Lower lobe of right lung (tissue), 2 donors: ENCODE measurements around the gene COL4A2. TPM values are rescaled to one million over a fixed set of nuclear protein-coding genes. Genes with fewer than 3 reads are reported as not detected.

Experiments
- ATAC-seq, 2 donors: fragments of 200-7000 bp; cut with Tn5 transposase; one replicate each; pipeline ENCODE4 v1.9.1; 2020 to 2022; ENCODE audit warnings: mild to moderate bottlenecking in 2 of 2, moderate library complexity in 2 of 2
- DNase-seq: peaks from one replicate; pipeline ENCODE4 v3.0.0-alpha.2; 2020
- H3K27ac ChIP-seq: fragments of 200-600 bp; one replicate; pipeline ENCODE4 v1.8.0; 2022
- H3K27me3 ChIP-seq: fragments of 200-600 bp; one replicate; pipeline ENCODE4 v1.8.0; 2022; ENCODE audit warnings: low read depth
- H3K36me3 ChIP-seq: fragments of 200-600 bp; one replicate; pipeline ENCODE4 v1.8.0; 2022; ENCODE audit warnings: mild to moderate bottlenecking
- H3K4me1 ChIP-seq: fragments of 200-600 bp; one replicate; pipeline ENCODE4 v1.8.0; 2022
- H3K4me3 ChIP-seq: fragments of 200-600 bp; one replicate; pipeline ENCODE4 v1.8.0; 2022; ENCODE audit warnings: mild to moderate bottlenecking
- H3K9me3 ChIP-seq: fragments of 200-600 bp; one replicate; pipeline ENCODE4 v1.8.0; 2022
- CTCF ChIP-seq: fragments of 200-600 bp; IDR thresholded peaks from one replicate; pipeline ENCODE4 v1.8.0; 2022; ENCODE audit warnings: antibody characterized with exemption, mild to moderate bottlenecking
- intact Hi-C: fragments of 100-400 bp; cut with DNase I; formaldehyde crosslinking; loops from one replicate; pipeline ENCODE4 v1.11.0; 2022
- total RNA-seq: library from RNA; stranded (reverse); fragmentation: NEBNext Ultra II Directional; extraction: Animal tissue kit (Norgen Biotek cat#: 25700); gene quantifications from one replicate; pipeline ENCODE4 v1.2.1, GENCODE V29; 2021
- donor health status: DM: no; HTN: yes; CAD: no; lungs with severe emphysema.

COL4A2 gene
- total RNA-seq, 1 donor from 2014 or later, result 185 TPM

GRCh38 chr13:110455941-110456340 lies 148.9 kb downstream of the COL4A2 start:
- ATAC-seq (peak; percentile 92 to 93), DNase-seq (peak; percentile 86)
- peak; percentile 78 for TF ChIP-seq CTCF
- intact Hi-C loops, result no loop called here
- H3K4me3 ChIP-seq, result no peak overlapping the region
- no peaks in the 10 kb centered on the region for H3K9me3 ChIP-seq
- peaks cover 62% of the 10 kb centered on the region for H3K36me3 ChIP-seq
- H3K27ac ChIP-seq, result no peak overlapping the region
- H3K27me3 ChIP-seq, result no peaks in the 10 kb centered on the region
- peaks cover 4% of the 10 kb centered on the region for H3K4me1 ChIP-seq

GRCh38 chr13:110456550-110456949 lies 149.5 kb downstream of the COL4A2 start:
- intact Hi-C loops, result no loop called here
- ATAC-seq (no peak), DNase-seq (no peak)
- Histone ChIP-seq H3K4me3 (no peak overlapping the region), H3K27me3 (no peaks in the 10 kb centered on the region), H3K4me1 (peaks cover 4% of the 10 kb centered on the region), H3K9me3 (no peaks in the 10 kb centered on the region), H3K36me3 (peaks cover 66% of the 10 kb centered on the region), H3K27ac (no peak overlapping the region)
- TF ChIP-seq CTCF, result no peak

GRCh38 chr13:110457361-110457760 lies 150.3 kb downstream of the COL4A2 start:
- peaks cover 4% of the 10 kb centered on the region for H3K4me1 ChIP-seq
- no peak for TF ChIP-seq CTCF
- no peaks in the 10 kb centered on the region for H3K9me3 ChIP-seq
- no peak for DNase-seq
- H3K27ac ChIP-seq, result no peak overlapping the region
- intact Hi-C loops, result no loop called here
- ATAC-seq, result no peak
- H3K4me3 ChIP-seq, result no peak overlapping the region
- H3K27me3 ChIP-seq, result no peaks in the 10 kb centered on the region
- peaks cover 74% of the 10 kb centered on the region for H3K36me3 ChIP-seq

- no peak overlapping the region for H3K4me3 ChIP-seq
- no peak for TF ChIP-seq CTCF
- intact Hi-C loops, result no loop called here
- H3K4me1 ChIP-seq, result peaks cover 4% of the 10 kb centered on the region
- ATAC-seq (no peak), DNase-seq (no peak)
- H3K36me3 ChIP-seq, result peaks cover 79% of the 10 kb centered on the region
- no peaks in the 10 kb centered on the region for H3K27me3 ChIP-seq
- no peaks in the 10 kb centered on the region for H3K9me3 ChIP-seq
- H3K27ac ChIP-seq, result no peak overlapping the region
These were observed 150.9 kb downstream of the COL4A2 start for GRCh38 chr13:110458017-110458416.

- Histone ChIP-seq H3K36me3 (peaks cover 78% of the 10 kb centered on the region), H3K27me3 (no peaks in the 10 kb centered on the region), H3K4me3 (no peak overlapping the region), H3K27ac (no peak overlapping the region), H3K9me3 (no peaks in the 10 kb centered on the region), H3K4me1 (peaks cover 4% of the 10 kb centered on the region)
- DNase-seq (no peak), ATAC-seq (no peak)
- intact Hi-C loops, result no loop called here
- no peak for TF ChIP-seq CTCF
These were observed 151.7 kb downstream of the COL4A2 start for GRCh38 chr13:110458594-110459365.
